ENCODE data around the gene ARHGAP26. TPM values are rescaled to one million over a fixed set of nuclear protein-coding genes. Genes with fewer than 3 reads are reported as not detected.

The ARHGAP26 gene
- total RNA-seq, 4 donors from 2014 or later: 28.2 to 52.3 (median 37.9) TPM

GRCh38 chr5:143215690-143216089 is 445.5 kb downstream of the ARHGAP26 start:
- no peak overlapping the region for H3K4me3 ChIP-seq (replicated peaks in 1 of 3)
- 95 to 97% methylated on average over 6 of the region's 6 CpGs for WGBS, 2 donors
- H3K36me3 ChIP-seq: no peaks in the 10 kb centered on the region
- H3K9me3 ChIP-seq: no peaks in the 10 kb centered on the region
- intact Hi-C loops (cut with DNase I): no loop called here
- no peak overlapping the region for H3K27ac ChIP-seq
- H3K4me1 ChIP-seq: peaks cover 9 to 22% of the 10 kb centered on the region in 2 donors
- no peak for DNase-seq
- no peak for TF ChIP-seq CTCF (IDR thresholded peaks at IDR 0.05)
- TF ChIP-seq POLR2A (IDR thresholded peaks at IDR 0.05): no peak
- H3K27me3 ChIP-seq: no peaks in the 10 kb centered on the region

GRCh38 chr5:143216211-143216610 is 446.0 kb downstream of the ARHGAP26 start:
- Histone ChIP-seq H3K4me3 (replicated peaks in 1 of 3) (no peak overlapping the region), H3K4me1 (peaks cover 5 to 18% of the 10 kb centered on the region in 2 donors), H3K27me3 (no peaks in the 10 kb centered on the region), H3K36me3 (no peaks in the 10 kb centered on the region), H3K27ac (no peak overlapping the region), H3K9me3 (no peaks in the 10 kb centered on the region)
- no peak for TF ChIP-seq POLR2A (IDR thresholded peaks at IDR 0.05)
- TF ChIP-seq CTCF (IDR thresholded peaks at IDR 0.05): no peak
- intact Hi-C loops (cut with DNase I): no loop called here
- WGBS, 2 donors: 80 to 86% methylated on average over 9 of the region's 9 CpGs
- DNase-seq: no peak

- Histone ChIP-seq H3K4me3 (replicated peaks in 1 of 3) (no peak overlapping the region), H3K27ac (no peak overlapping the region), H3K4me1 (peaks cover 0 to 17% of the 10 kb centered on the region in 2 donors), H3K9me3 (no peaks in the 10 kb centered on the region), H3K27me3 (no peaks in the 10 kb centered on the region), H3K36me3 (no peaks in the 10 kb centered on the region)
- intact Hi-C loops (cut with DNase I): no loop called here
- DNase-seq: no peak
- TF ChIP-seq POLR2A (IDR thresholded peaks at IDR 0.05) (no peak), CTCF (IDR thresholded peaks at IDR 0.05) (no peak)
- 77 to 82% methylated on average over 10 of the region's 10 CpGs for WGBS, 2 donors
Measured at GRCh38 chr5:143217065-143217803, 447.1 kb downstream of the ARHGAP26 start.

- H3K4me1 ChIP-seq: peaks cover 4 to 19% of the 10 kb centered on the region in 2 donors
- no peaks in the 10 kb centered on the region for H3K36me3 ChIP-seq
- no peak overlapping the region for H3K27ac ChIP-seq
- no peak for DNase-seq
- H3K9me3 ChIP-seq: no peaks in the 10 kb centered on the region
- intact Hi-C loops (cut with DNase I): no loop called here
- no peak for TF ChIP-seq POLR2A (IDR thresholded peaks at IDR 0.05)
- no peak for TF ChIP-seq CTCF (IDR thresholded peaks at IDR 0.05)
- 100% methylated on average over 2 of the region's 2 CpGs for WGBS, 2 donors
- H3K27me3 ChIP-seq: no peaks in the 10 kb centered on the region
- H3K4me3 ChIP-seq (replicated peaks in 1 of 3): no peak overlapping the region
Measured at GRCh38 chr5:143217804-143218160, 447.6 kb downstream of the ARHGAP26 start.

GRCh38 chr5:143218517-143219170 is 448.5 kb downstream of the ARHGAP26 start:
- TF ChIP-seq CTCF (IDR thresholded peaks at IDR 0.05): no peak
- TF ChIP-seq POLR2A (IDR thresholded peaks at IDR 0.05): no peak
- Histone ChIP-seq H3K27me3 (no peaks in the 10 kb centered on the region), H3K4me1 (peaks cover 5 to 14% of the 10 kb centered on the region in 2 donors), H3K27ac (no peak overlapping the region), H3K4me3 (replicated peaks in 1 of 3) (no peak overlapping the region), H3K9me3 (no peaks in the 10 kb centered on the region), H3K36me3 (no peaks in the 10 kb centered on the region)
- WGBS, 2 donors: 88 to 91% methylated on average over 4 of the region's 4 CpGs
- no peak for DNase-seq
- intact Hi-C loops (cut with DNase I): no loop called here
